Ishikawa (cell line): Measurements from ENCODE around the gene TSPAN18.

Experiments
- CEBPB ChIP-seq: IDR thresholded peaks from 2 replicates; pipeline ENCODE4 v1.6.1; 2012
- CREB1 ChIP-seq: IDR thresholded peaks from 2 replicates; pipeline ENCODE4 v1.6.1; 2012; ENCODE audit warnings: low read depth
- EGR1 ChIP-seq: IDR thresholded peaks from 2 replicates; pipeline ENCODE4 v1.6.1; 2012
- EP300 ChIP-seq: IDR thresholded peaks from 2 replicates; pipeline ENCODE4 v1.6.1; 2012; ENCODE audit warnings: borderline replicate concordance
- FOXM1 ChIP-seq: IDR thresholded peaks from 2 replicates; pipeline ENCODE4 v1.6.1; 2012; ENCODE audit warnings: low read depth, borderline replicate concordance
- NFIC ChIP-seq: IDR thresholded peaks from 2 replicates; pipeline ENCODE4 v1.6.1; 2012
- RAD21 ChIP-seq: IDR thresholded peaks from 2 replicates; pipeline ENCODE4 v1.6.1; 2012; ENCODE audit warnings: low read depth
- TAF1 ChIP-seq: IDR thresholded peaks from 2 replicates; pipeline ENCODE4 v1.6.1; 2012; ENCODE audit warnings: low read depth, mild to moderate bottlenecking
- TCF12 ChIP-seq: IDR thresholded peaks from 2 replicates; pipeline ENCODE4 v1.6.1; 2012; ENCODE audit warnings: low read depth
- TEAD4 ChIP-seq: IDR thresholded peaks from 2 replicates; pipeline ENCODE4 v1.6.1; 2012
- YY1 ChIP-seq: IDR thresholded peaks from 2 replicates; pipeline ENCODE4 v1.6.1; 2012; ENCODE audit warnings: low read depth
- ZBTB7A ChIP-seq: IDR thresholded peaks from 2 replicates; pipeline ENCODE4 v1.6.1; 2012; ENCODE audit warnings: low read depth
- TF ChIP-seq, protein P1 (sequence below): IDR thresholded peaks from 2 replicates; pipeline ENCODE4 v1.6.1; 2012
- TF ChIP-seq, protein P2 (sequence below): IDR thresholded peaks from 2 replicates; pipeline ENCODE4 v1.6.1; 2012; ENCODE audit warnings: low read depth, mild to moderate bottlenecking
- TF ChIP-seq, protein P3 (sequence below): IDR thresholded peaks from 2 replicates; pipeline ENCODE4 v1.6.1; 2012

Gene TSPAN18

DNA sequence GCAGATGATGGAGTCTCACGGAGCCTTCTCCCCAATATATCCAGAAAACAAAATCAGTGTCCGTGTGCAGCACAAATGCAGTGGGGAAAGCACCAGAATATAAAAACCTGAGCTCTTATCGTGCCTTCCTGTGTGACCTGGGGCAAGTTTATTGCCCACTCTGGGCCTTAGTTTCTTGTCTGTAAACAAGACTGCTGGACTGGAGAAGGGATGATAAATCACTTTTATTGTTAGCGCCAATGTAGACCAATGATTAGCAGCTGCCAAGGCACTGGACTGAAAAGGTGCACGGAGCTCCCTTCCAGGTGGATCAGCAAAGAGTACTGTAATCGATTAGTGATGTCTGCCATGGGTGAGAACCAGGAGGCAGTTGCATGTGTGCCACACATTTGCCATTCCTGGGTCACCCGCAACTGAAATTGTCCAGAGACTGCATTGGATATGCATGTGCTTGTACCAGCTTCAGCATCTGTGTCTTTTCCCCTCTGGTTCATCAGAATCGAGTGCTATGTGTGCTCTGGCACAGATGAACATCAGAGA, 89.2 kb downstream of the TSPAN18 start:
- TF ChIP-seq CREB1: no peak
- TF ChIP-seq FOXM1: no peak

DNA sequence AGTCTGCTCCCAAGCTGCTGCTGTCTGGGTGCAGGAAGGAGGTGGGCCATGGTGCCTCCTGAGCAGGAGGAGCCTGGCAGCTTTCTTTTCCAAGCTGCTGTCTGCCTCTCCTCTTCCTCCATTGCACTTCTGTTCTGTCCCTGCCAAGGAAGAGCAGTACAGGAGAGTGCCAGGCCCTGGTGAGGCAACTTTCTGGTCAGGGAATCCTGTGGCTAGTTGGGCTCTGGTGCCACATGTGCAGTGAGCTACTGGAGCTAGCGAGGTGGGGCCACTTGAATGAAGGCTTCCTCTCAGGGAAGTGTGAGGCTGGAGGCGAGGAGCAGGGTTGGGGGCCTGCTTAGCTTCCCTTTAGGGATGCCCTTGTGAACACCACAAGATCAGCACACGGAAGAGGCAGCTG, 90.0 kb downstream of the TSPAN18 start:
- TF ChIP-seq CREB1 (no peak), TCF12 (no peak), EP300 (no peak), RAD21 (no peak), FOXM1 (no peak), ZBTB7A (no peak), NFIC (no peak), EGR1 (no peak), CEBPB (no peak), TAF1 (no peak), TEAD4 (no peak), YY1 (no peak)
- TF ChIP-seq, protein P1, sequence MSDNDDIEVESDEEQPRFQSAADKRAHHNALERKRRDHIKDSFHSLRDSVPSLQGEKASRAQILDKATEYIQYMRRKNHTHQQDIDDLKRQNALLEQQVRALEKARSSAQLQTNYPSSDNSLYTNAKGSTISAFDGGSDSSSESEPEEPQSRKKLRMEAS: no peak
- TF ChIP-seq, protein P2, sequence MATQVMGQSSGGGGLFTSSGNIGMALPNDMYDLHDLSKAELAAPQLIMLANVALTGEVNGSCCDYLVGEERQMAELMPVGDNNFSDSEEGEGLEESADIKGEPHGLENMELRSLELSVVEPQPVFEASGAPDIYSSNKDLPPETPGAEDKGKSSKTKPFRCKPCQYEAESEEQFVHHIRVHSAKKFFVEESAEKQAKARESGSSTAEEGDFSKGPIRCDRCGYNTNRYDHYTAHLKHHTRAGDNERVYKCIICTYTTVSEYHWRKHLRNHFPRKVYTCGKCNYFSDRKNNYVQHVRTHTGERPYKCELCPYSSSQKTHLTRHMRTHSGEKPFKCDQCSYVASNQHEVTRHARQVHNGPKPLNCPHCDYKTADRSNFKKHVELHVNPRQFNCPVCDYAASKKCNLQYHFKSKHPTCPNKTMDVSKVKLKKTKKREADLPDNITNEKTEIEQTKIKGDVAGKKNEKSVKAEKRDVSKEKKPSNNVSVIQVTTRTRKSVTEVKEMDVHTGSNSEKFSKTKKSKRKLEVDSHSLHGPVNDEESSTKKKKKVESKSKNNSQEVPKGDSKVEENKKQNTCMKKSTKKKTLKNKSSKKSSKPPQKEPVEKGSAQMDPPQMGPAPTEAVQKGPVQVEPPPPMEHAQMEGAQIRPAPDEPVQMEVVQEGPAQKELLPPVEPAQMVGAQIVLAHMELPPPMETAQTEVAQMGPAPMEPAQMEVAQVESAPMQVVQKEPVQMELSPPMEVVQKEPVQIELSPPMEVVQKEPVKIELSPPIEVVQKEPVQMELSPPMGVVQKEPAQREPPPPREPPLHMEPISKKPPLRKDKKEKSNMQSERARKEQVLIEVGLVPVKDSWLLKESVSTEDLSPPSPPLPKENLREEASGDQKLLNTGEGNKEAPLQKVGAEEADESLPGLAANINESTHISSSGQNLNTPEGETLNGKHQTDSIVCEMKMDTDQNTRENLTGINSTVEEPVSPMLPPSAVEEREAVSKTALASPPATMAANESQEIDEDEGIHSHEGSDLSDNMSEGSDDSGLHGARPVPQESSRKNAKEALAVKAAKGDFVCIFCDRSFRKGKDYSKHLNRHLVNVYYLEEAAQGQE: no peak
- TF ChIP-seq, protein P3, sequence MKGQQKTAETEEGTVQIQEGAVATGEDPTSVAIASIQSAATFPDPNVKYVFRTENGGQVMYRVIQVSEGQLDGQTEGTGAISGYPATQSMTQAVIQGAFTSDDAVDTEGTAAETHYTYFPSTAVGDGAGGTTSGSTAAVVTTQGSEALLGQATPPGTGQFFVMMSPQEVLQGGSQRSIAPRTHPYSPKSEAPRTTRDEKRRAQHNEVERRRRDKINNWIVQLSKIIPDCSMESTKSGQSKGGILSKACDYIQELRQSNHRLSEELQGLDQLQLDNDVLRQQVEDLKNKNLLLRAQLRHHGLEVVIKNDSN: no peak

DNA sequence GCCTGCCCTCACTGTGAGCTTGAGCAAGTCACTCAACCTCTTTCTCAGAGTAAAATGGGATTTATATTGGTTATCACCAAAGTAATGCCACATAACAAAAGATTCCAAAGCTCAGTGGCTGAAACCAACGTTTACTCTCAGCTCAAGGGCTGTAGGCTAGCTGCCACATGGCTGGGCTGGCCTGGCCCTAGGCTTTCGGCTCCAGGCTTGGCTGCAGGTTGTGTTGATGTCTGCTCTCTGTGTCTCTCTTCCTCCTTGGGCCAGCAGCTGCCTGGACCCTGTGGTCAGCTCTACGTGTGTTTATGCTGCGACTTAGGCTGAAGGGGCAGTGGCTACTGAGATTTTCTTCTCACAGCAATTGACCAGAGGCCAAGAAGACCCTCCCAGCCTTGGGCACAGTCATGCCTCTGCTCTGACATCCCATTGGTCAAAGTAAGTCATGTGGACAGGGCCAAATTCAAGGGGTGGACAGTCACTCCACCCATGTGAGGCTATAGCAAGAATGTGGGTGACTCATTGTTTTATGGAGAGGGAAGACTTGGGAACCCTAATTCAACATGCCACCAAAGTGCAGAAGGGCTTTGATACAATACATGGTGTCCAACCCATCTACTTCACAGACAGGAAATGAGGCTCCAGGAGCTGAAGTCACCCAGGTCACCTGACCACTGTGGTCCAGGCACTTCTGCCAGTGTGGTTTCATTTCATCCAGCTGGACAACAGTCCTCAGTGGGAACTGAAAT, 90.6 kb downstream of the TSPAN18 start:
- TF ChIP-seq ZBTB7A (no peak), CEBPB (no peak), CREB1 (no peak), TAF1 (no peak)

DNA sequence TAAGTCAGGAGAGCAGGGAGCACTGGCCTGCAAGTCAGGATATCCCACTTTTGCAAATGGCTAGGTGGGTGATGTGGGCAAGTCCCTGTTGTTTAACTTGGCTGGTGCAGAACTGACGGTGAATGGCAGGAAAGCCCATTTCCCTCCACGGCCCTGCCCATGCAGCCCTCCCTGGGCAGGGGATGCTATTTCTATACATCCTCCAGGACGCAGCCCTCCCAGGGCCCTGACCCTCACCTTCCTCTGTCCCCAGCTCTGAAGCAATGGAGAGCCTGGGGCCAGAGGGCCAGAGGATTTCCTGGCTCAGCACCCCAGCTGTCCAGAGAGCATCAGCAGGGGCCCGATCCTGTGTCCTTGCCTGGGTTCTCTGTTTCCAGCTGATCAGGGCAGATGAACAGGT, 91.3 kb downstream of the TSPAN18 start:
- TF ChIP-seq CREB1 (no peak), EP300 (no peak), EGR1 (no peak), RAD21 (no peak), FOXM1 (no peak), NFIC (no peak), CEBPB (no peak), TCF12 (no peak), ZBTB7A (no peak), TAF1 (no peak), YY1 (no peak), TEAD4 (no peak)
- TF ChIP-seq, protein P1: no peak
- TF ChIP-seq, protein P2: no peak
- TF ChIP-seq, protein P3: no peak

DNA sequence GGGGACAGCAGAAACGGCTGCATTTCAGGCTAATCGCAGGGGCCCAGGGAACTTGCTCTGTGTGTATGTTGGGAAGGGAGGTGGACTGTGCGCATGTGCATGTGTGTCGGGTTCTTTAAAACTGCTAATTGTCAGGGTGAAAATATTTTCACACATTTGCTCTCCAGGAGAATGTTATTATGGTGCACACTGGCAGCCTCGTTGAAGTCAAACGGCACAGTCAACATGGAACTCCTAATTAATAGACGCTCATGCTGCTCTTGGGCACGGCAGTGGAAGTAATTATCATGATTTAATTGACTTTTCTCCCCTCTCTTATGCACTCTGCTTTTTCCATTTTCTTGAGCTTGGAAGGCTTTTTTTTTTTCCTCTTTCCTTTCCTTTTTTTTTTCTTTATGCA, 92.6 kb downstream of the TSPAN18 start:
- no peak for TF ChIP-seq EGR1
- TF ChIP-seq NFIC: no peak
- no peak for TF ChIP-seq CEBPB
- TF ChIP-seq, protein P1: no peak
- no peak for TF ChIP-seq ZBTB7A
- TF ChIP-seq, protein P3: no peak
- TF ChIP-seq RAD21: no peak
- TF ChIP-seq FOXM1: no peak
- no peak for TF ChIP-seq TEAD4
- no peak for TF ChIP-seq CREB1
- no peak for TF ChIP-seq TCF12
- TF ChIP-seq EP300: no peak
- TF ChIP-seq, protein P2: no peak
- no peak for TF ChIP-seq YY1
- TF ChIP-seq TAF1: no peak
